NT2/D1 (cell line): ENCODE data around the gene FAAH.

Source experiments
- YY1 ChIP-seq: IDR thresholded peaks from 2 replicates; pipeline ENCODE4 v1.6.1; 2011; ENCODE audit not compliant: insufficient read length, insufficient read depth
- ZNF274 ChIP-seq: IDR thresholded peaks from 2 replicates; pipeline ENCODE4 v1.6.1; 2011; ENCODE audit warnings: mild to moderate bottlenecking, low read depth, low read length

DNA sequence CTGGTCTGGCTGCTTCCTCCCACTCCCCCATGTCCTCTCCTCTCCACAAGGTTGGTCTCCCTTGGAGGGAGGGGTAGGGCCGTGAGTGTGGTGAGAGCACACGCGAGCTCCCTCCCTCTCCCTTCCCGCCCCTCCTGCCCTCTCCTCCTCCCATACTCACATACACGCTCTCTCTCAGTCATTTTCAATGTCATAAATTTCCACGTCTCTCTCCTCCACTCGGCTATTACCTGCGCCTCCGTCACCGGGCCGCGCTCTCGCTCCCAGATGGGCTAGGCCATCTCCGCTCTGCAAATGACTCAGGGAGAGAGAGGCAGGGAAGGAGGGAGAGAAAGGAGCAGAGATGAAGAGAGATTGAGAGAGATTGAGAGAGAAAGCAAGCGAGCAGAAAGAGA is 58.8 kb downstream of the FAAH start:
- TF ChIP-seq YY1 (no peak), ZNF274 (no peak)
